MV-4-11 (cell line): ENCODE data around the gene FAM13B.
"Not testable (repeated sequence)": the region's sequence is repeated elsewhere in the genome, so short reads cannot be mapped to it uniquely, and the experiment has no call there.

Source experiments
- DNase-seq: peaks from one replicate; lab custom pipeline; 2025; lab: John Stamatoyannopoulos, UW

The FAM13B gene

DNA sequence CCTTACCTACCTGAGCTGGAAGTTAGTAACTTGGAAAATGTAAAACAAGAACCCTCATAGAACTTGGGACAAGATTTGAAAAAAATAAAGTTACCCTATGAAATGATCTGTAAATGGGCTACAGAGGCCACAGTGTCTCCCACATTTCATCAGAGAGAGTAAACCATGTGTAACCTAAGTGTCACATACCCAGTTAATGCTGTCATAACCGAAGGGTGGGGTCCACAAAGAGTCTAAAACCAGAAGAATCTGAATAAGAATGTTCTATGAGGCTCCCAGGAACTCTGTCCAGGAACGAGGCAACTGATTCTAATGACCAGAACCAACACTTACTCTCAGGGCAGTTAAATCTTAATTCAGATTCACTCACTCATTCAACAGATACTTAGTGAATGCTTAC, 1.0 kb upstream of the FAM13B start:
- no peak for DNase-seq

DNA sequence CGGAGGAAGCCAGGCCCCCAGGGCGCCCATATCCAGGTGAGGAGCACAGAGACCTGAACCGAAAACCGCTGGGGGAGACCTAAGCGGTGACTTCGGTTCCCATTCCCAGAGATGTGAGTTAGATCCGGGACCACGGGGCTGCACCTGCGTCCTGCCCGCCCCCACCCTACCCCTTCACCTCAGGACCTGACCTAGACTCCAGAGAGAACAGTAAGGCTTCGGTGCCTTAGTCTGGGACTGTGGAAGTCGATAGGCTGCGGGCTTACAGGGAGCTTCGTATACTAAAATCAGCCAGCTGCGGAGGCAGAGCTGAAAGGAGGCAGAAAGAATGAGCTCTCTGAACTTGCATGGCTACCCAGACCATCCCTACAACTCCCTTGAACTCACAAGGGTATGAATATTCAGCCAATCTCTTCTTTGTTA, 518 bp upstream of the FAM13B start:
- DNase-seq: no peak

DNA sequence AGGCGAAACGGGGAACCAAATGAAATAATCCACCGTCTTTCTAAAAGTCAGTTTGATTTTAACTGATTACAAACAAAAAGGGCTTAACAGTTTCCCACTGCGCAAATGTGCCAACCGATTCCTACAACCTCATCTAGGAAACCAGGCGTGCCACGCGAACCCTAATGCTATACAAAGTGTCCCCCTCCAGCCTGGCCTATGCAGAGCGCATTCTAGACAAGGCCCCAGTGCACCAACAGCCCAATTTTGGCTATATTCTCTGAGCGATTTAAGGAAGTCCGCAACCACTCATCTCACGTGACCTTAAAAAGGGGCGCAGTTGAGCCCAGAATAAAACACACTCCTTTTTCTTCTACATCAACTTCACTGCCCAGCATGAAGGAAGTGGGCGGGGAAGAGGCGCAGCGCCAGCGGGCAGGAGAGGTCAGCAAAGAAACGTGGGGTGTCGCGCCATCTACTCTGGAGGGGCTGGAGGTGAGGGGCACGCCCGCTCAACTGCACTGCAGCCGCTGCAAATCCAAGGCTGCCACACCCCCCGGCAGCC, 779 bp downstream of the FAM13B start:
- DNase-seq: peak; percentile 90

DNA sequence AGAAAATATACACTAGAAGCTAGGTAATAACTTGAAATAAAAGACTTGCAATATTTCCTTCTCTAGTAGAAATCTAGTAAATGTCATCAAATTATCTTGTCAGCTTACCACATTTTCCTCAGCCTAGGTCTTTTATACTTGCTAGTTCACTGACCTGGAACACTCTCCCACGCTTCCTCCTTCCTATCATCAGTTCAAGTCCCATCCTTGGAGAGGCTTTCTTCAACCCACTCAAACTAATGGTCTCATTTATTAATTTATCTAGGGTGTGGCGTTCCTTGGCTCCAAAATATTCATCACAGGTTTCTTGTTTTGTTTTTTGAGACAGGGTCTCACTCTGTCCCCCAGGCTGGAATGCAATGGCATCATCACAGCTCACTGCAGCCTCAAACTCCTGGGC, 2.9 kb downstream of the FAM13B start:
- DNase-seq: no peak

DNA sequence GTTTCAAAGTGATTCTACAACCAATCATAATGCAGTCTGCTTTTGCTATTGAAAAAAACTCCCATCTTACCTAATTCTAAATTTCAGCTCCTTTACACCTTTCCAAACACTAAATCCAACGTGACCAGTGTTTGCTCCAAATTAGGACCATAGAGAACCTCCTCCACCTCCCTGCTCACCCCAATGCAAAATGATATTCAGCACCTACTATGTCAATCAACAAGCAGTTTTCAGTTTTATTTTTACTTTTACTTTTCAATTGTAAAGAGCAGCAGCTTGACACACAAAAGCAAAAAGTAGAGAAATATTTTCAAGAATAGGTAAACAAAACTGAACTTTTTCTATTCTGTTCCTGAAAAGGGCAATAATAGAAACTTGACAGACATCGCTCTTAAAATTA, 3.4 kb downstream of the FAM13B start:
- DNase-seq: no peak

- peak; percentile 61 for DNase-seq
Measured at GRCh38 chr5:138028971-138029365, 3.9 kb downstream of the FAM13B start.

- peak; percentile 51 for DNase-seq
Measured at GRCh38 chr5:138028262-138028970, 4.5 kb downstream of the FAM13B start.

GRCh38 chr5:138026793-138027192, 6.1 kb downstream of the FAM13B start:
- not testable (repeated sequence) for DNase-seq

DNA sequence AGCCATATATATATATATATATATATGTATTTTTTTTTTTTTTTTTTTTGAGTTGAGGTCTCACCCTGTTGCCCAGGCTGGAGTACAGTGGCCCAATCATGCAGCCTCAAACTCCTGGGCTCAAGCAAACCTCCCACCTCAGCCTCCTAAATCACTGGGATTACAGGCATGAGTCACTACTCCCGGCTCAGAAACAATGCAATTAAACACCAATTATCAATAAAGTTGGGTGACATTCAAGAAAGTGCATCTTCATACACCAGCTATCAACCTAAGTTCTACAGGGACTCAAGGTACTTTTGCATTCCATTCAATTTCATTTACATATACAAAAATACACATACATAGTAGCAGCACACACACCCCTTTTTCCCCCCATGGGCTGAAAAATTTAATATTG, 7.6 kb downstream of the FAM13B start:
- no peak for DNase-seq

GRCh38 chr5:138024117-138024516, 8.8 kb downstream of the FAM13B start:
- DNase-seq: no peak

DNA sequence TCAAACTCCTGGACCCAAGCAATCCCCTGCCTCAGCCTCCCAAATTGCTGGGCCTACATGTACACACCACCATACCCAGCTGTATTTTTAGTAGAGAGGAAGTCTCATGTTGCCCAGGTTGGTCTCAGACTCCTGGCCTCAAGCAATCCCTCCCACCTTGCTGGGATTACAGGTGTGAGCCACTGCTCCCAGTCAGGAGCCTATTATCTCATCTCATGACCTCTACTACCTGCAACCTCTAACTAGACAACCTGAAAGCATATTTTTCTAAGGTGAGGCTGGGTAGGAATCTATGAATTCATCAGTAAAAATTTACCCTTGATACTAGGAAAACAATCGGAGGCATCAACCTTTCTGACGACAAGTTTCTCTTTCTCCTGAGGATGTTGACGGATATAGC, 10.0 kb downstream of the FAM13B start:
- DNase-seq: no peak

GRCh38 chr5:138021771-138022170, 11.1 kb downstream of the FAM13B start:
- no peak for DNase-seq

DNA sequence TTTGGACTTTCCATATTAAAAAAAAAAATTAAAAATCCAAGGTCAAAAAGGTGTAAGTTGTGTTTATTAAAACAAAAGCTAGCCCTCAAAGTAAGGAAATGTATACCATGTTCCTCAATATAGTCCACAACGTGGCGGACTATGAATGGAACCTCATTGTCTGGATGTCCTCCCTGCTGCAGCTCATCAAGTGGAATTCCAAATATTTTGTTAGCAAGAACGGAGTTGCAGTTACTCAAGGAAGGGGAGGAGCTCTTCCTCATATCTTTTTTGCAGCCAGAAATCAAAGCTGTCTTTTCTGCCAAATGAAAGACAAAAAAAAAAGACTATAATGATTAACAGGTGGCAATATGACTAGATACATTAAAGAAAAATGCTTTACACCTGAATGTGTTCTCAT, 14.0 kb downstream of the FAM13B start:
- no peak for DNase-seq

DNA sequence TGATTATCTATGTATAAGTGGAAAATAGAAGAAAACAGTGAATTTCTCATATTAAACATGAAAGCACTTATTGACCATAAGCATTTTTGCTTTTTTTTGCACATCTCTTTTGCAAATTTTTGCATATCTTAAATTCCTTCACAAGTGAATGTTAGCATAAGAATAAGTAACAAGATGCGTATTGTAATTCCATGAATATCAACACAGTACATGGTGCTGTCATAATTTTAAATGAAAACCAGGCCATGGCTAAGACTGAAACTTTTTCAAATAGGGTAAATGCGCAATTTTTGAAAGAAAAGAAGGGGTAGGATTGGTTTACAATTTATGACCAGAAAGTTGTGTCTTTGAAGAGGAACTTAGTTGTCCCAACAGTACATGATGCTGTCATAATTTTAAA, 17.0 kb downstream of the FAM13B start:
- no peak for DNase-seq

- DNase-seq: no peak
Measured at GRCh38 chr5:138011991-138012390, 20.9 kb downstream of the FAM13B start.

- DNase-seq: no peak
Measured at GRCh38 chr5:138000102-138000723, 32.7 kb downstream of the FAM13B start.

DNA sequence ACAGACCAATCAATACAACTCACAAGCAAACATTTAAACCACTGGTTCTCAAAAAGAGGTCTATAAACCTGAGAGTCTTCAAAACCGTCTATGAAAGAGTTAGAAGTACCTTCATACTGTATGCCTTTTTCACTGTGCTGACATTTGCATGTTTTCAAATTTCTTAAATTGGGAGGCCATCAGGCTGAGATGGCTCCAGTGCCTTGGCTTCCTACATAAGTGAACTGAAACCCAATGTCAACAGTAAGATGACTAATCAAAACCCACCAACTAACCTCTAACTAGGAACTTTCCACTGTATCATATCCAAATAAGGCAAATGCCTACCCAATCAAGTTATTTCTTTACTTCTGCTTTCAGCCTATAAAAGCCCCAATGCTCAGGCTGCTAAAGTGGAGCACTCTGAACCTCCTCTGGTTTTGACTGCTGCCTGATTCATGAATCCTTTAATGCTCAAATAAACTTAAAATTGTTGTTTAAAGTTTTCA, 35.1 kb downstream of the FAM13B start:
- DNase-seq: peak; percentile 96

DNA sequence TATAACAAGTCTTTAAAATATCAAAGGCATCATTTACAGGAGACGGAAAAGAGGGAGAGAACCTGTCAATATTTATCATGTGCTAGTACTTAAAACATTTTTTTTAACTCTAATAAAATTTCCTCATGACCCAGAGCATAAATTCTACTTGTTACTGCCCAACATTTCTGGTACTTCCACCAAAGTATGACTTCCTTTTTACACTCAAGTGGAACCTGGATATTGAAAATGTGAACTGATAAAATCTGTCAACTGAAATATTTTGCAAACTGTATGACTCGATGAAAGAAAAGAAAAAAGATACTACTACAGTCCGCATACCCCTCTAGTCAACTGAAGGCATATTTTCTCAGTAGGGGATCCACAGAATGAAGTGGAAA, 37.1 kb downstream of the FAM13B start:
- peak; percentile 33 for DNase-seq

- peak; percentile 60 for DNase-seq
Measured at GRCh38 chr5:137995077-137995748, 37.7 kb downstream of the FAM13B start.

DNA sequence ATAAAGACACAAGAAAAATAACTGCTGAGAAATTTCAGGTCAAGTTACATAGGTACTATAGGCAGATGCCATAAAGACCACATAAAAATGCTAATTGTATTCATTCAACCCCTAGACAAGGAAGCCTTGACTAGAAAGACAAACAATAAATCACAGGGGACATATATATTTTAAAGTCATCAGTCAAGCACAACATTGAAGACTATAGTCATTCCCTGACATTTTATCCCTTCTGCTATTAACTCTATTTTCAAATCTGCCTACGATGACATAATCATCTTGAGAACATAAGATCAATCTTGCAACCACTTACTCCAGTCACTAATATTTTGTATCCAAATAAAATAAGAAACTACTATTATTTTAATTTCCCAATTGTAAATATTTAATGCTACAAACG, 38.3 kb downstream of the FAM13B start:
- no peak for DNase-seq

DNA sequence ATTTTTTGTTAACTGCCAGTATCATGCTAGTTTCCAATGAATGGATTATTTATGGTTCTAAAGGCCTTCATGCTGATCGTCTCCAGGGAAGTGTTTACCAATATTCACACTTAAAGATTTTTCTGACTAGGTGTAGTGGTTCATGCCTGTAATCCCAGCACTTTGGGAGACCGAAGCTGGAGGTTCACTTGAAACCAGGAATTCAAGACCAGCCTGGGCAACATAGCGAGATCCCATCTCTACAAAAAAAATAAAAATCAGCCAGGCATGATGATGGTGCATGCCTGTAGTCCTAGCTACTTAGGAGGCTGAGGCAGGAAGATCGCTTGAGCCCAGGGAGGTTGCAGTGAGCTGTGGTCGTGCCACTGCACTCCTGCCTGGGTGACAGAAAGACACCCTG, 43.5 kb downstream of the FAM13B start:
- no peak for DNase-seq

GRCh38 chr5:137975208-137975607, 57.7 kb downstream of the FAM13B start:
- no peak for DNase-seq

GRCh38 chr5:137970384-137970783, 62.5 kb downstream of the FAM13B start:
- not testable (repeated sequence) for DNase-seq
